ENCODE results near the gene ILF3.
A peak's percentile ranks its signal among the peaks of the same experiment; 100 is the strongest.

The ILF3 gene

DNA sequence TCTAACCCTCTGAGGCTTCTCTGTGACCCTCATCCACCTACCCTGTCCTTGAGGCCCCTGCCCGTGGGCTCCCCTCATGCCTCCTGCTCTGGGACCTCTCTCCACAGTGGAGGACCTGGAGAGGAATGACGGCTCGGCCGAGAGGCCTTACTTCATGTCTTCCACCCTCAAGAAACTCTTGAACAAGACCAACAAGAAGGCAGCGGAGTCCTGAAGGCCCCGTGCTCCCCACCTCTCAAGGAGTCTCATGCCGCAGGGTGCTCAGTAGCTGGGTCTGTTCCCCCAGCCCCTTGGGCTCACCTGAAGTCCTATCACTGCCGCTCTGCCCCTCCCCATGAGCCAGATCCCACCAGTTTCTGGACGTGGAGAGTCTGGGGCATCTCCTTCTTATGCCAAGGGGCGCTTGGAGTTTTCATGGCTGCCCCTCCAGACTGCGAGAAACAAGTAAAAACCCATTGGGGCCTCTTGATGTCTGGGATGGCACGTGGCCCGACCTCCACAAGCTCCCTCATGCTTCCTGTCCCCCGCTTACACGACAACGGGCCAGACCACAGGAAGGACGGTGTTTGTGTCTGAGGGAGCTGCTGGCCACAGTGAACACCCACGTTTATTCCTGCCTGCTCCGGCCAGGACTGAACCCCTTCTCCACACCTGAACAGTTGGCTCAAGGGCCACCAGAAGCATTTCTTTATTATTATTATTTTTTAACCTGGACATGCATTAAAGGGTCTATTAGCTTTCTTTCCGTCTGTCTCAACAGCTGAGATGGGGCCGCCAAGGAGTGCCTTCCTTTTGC, 10.8 kb upstream of the ILF3 start:
- no peaks in the 10 kb centered on the region for H3K9me3 ChIP-seq (ENCODE audit: control insufficient read depth, insufficient read depth, low read length)
- H3K4me1 ChIP-seq (ENCODE audit: control insufficient read depth, low read length) = peaks cover 6% of the 10 kb centered on the region
- H3F3A ChIP-seq (ENCODE audit: control insufficient read depth, insufficient read depth) = no peaks in the 10 kb centered on the region; the same call in 1 of the 2 replicates
- H3K27ac ChIP-seq (ENCODE audit: low read depth, low read length) = no peak overlapping the region
- H3K36me3 ChIP-seq (ENCODE audit: control insufficient read depth, low read length) = peaks cover 5% of the 10 kb centered on the region
- H3K27me3 ChIP-seq (ENCODE audit: control insufficient read depth, low read length) = no peaks in the 10 kb centered on the region
- H4K20me1 ChIP-seq (ENCODE audit: control insufficient read depth, insufficient read depth, low read depth, low read length) = no peaks in the 10 kb centered on the region
- H3K79me2 ChIP-seq (ENCODE audit: control insufficient read depth, low read length) = no peaks in the 10 kb centered on the region
- TF ChIP-seq EZH2phosphoT487 (IDR thresholded peaks at IDR 0.05; ENCODE audit: borderline replicate concordance, low read length) = no peak
- TF ChIP-seq CTCF (IDR thresholded peaks at IDR 0.05; ENCODE audit: low read depth, low read length, poor library complexity, severe bottlenecking) = no peak
- H3K4me2 ChIP-seq (ENCODE audit: low read length) = no peak overlapping the region
- H3K9me2 ChIP-seq (replicated peaks; ENCODE audit: control insufficient read depth, low read length) = no peaks in the 10 kb centered on the region
- no peak overlapping the region for H3K4me3 ChIP-seq (ENCODE audit: low read length)

- Histone ChIP-seq H4K20me1 (ENCODE audit: control insufficient read depth, insufficient read depth, low read depth, low read length) (no peaks in the 10 kb centered on the region), H3F3A (ENCODE audit: control insufficient read depth, insufficient read depth) (no peaks in the 10 kb centered on the region; the same call in 1 of the 2 replicates), H3K27ac (ENCODE audit: low read depth, low read length) (no peak overlapping the region), H3K36me3 (ENCODE audit: control insufficient read depth, low read length) (peaks cover 5% of the 10 kb centered on the region), H3K79me2 (ENCODE audit: control insufficient read depth, low read length) (no peaks in the 10 kb centered on the region), H3K9me2 (replicated peaks; ENCODE audit: control insufficient read depth, low read length) (no peaks in the 10 kb centered on the region), H3K4me2 (ENCODE audit: low read length) (no peak overlapping the region), H3K4me3 (ENCODE audit: low read length) (no peak overlapping the region), H3K4me1 (ENCODE audit: control insufficient read depth, low read length) (peaks cover 6% of the 10 kb centered on the region), H3K9me3 (ENCODE audit: control insufficient read depth, insufficient read depth, low read length) (no peaks in the 10 kb centered on the region), H3K27me3 (ENCODE audit: control insufficient read depth, low read length) (no peaks in the 10 kb centered on the region)
- TF ChIP-seq CTCF (IDR thresholded peaks at IDR 0.05; ENCODE audit: low read depth, low read length, poor library complexity, severe bottlenecking) (no peak), EZH2phosphoT487 (IDR thresholded peaks at IDR 0.05; ENCODE audit: borderline replicate concordance, low read length) (no peak)
These were observed 10.2 kb upstream of the ILF3 start for GRCh38 chr19:10643968-10644259.

DNA sequence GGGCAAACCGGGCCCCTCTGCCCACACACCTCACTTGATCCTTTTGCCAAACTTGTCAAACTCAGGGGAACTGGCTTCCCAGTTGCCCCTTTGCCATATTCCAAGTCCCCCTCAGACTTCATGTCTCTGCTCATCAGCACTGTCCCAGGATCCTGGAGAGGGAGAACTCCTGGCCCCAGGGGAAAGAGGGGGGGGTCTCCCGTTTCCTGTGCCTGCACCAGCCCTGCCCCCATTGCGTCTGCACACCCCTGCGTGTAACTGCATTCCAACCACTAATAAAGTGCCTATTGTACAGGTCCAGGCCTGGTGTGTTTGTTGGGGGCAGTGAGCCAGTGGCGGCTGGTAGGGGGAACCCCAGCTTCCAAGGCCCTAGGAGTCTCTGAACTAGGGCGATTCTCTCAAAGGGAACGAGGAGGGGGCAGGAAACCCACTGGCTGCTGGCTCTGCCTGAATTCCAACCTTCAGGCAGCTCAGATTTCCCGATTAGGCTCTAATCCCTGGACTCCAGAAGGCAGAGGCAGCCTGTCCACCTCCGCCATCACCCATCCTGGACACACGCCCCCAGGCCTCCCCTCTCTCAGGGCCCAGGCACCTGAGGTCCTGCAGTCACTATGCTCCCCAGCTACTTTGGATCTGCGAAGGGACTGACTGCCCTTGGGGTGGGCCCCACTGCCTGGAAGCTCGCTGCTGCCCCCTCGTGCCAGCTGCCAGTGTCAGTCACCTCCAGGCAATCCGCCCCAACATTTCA, 9.7 kb upstream of the ILF3 start:
- Histone ChIP-seq H3K27ac (ENCODE audit: low read depth, low read length) (no peak overlapping the region), H3K4me1 (ENCODE audit: control insufficient read depth, low read length) (peaks cover 6% of the 10 kb centered on the region), H3K4me2 (ENCODE audit: low read length) (no peak overlapping the region)

More for the DNA sequence above, 9.7 kb upstream of the ILF3 start:
- no peak overlapping the region for H3K4me3 ChIP-seq (ENCODE audit: low read length)
- TF ChIP-seq EZH2phosphoT487 (IDR thresholded peaks at IDR 0.05; ENCODE audit: borderline replicate concordance, low read length) (no peak), CTCF (IDR thresholded peaks at IDR 0.05; ENCODE audit: low read depth, low read length, poor library complexity, severe bottlenecking) (peak; percentile 84)
- H4K20me1 ChIP-seq (ENCODE audit: control insufficient read depth, insufficient read depth, low read depth, low read length) = no peaks in the 10 kb centered on the region
- H3F3A ChIP-seq (ENCODE audit: control insufficient read depth, insufficient read depth) = no peaks in the 10 kb centered on the region; the same call in 1 of the 2 replicates
- H3K79me2 ChIP-seq (ENCODE audit: control insufficient read depth, low read length) = no peaks in the 10 kb centered on the region
- no peaks in the 10 kb centered on the region; the same call in 1 of the 2 replicates for H3K36me3 ChIP-seq (ENCODE audit: control insufficient read depth, low read length)
- no peaks in the 10 kb centered on the region for H3K9me2 ChIP-seq (replicated peaks; ENCODE audit: control insufficient read depth, low read length)
- H3K27me3 ChIP-seq (ENCODE audit: control insufficient read depth, low read length) = no peaks in the 10 kb centered on the region
- no peaks in the 10 kb centered on the region for H3K9me3 ChIP-seq (ENCODE audit: control insufficient read depth, insufficient read depth, low read length)
